Thymus (tissue), 11 donors: ENCODE measurements around the gene TP53TG5. TPM values are rescaled to one million over a fixed set of nuclear protein-coding genes. Genes with fewer than 3 reads are reported as not detected.

Experiments
- DNase-seq, 9 donors: peaks; one replicate each; pipeline ENCODE4 v3.0.0-alpha.2; 2013; ENCODE audit warnings: low spot score in 9 of 9, low read depth in 6 of 9, missing footprints in 1 of 9
- H3K27ac ChIP-seq, 2 donors: one replicate each; pipeline ENCODE4 v1.5.1; 2013; ENCODE audit warnings: control low read depth in 1 of 2, low read depth in 1 of 2, low read length in 1 of 2, mild to moderate bottlenecking in 1 of 2, moderate library complexity in 1 of 2
- H3K27me3 ChIP-seq, 2 donors: one replicate each; pipeline ENCODE4 v1.5.1; 2013; ENCODE audit warnings: low read length in 1 of 2; ENCODE audit not compliant: control insufficient read depth in 2 of 2, insufficient read depth in 1 of 2
- H3K36me3 ChIP-seq, 2 donors: one replicate each; pipeline ENCODE4 v1.5.1; 2013; ENCODE audit warnings: low read length in 1 of 2, mild to moderate bottlenecking in 1 of 2, moderate library complexity in 1 of 2; ENCODE audit not compliant: control insufficient read depth in 2 of 2, insufficient read depth in 2 of 2
- H3K4me1 ChIP-seq, 2 donors: one replicate each; pipeline ENCODE4 v1.5.1; 2013; ENCODE audit warnings: low read length in 2 of 2; ENCODE audit not compliant: control insufficient read depth in 2 of 2, insufficient read depth in 2 of 2
- H3K4me3 ChIP-seq, 2 donors: one replicate each; pipeline ENCODE4 v1.5.1; 2013; ENCODE audit warnings: low read length in 2 of 2, control low read depth in 1 of 2, mild to moderate bottlenecking in 1 of 2
- H3K9me3 ChIP-seq, 2 donors: one replicate each; pipeline ENCODE4 v1.5.1; 2013; ENCODE audit warnings: low read length in 1 of 2, mild to moderate bottlenecking in 1 of 2; ENCODE audit not compliant: control insufficient read depth in 2 of 2, insufficient read depth in 1 of 2
- WGBS: extraction: QIAGEN DNeasy Blood & Tissue Kit; methylation state at CpG from one replicate; pipeline ENCODE4 v1.1.7; 2013; 5-methylcytosine and 5-hydroxymethylcytosine counted together
- polyA plus RNA-seq: library from polyadenylated mRNA; stranded (reverse); fragments of 200-250 nt; gene quantifications from one replicate; pipeline ENCODE4 v1.2.3, GENCODE V29; 2013
- total RNA-seq: library from RNA; stranded (reverse); fragments of 120-200 nt; gene quantifications from one replicate; pipeline ENCODE4 v1.2.4, GENCODE V29; 2013
- donor health status: healthy.

The TP53TG5 gene
- total and polyA plus RNA-seq, 2 donors = 0.24 to 0.27 TPM

- WGBS = 92% methylated on average over 5 of the region's 5 CpGs
These were observed 37.8 kb downstream of the TP53TG5 start for GRCh38 chr20:45340236-45340847.

GRCh38 chr20:45339799-45340198, 38.3 kb downstream of the TP53TG5 start:
- 95% methylated on average over 2 of the region's 2 CpGs for WGBS
- H3K4me1 ChIP-seq = no peaks in the 10 kb centered on the region
- H3K36me3 ChIP-seq = no peaks in the 10 kb centered on the region
- no peak for DNase-seq
- no peaks in the 10 kb centered on the region for H3K9me3 ChIP-seq
- H3K4me3 ChIP-seq = no peak overlapping the region
- H3K27me3 ChIP-seq = peaks cover 0 to 5% of the 10 kb centered on the region in 2 donors
- H3K27ac ChIP-seq = no peak overlapping the region

More at GRCh38 chr20:45340236-45340847, 37.8 kb downstream of the TP53TG5 start:
- Histone ChIP-seq H3K4me1 (no peaks in the 10 kb centered on the region), H3K9me3 (no peaks in the 10 kb centered on the region), H3K4me3 (no peak overlapping the region), H3K27me3 (peaks cover 0 to 5% of the 10 kb centered on the region in 2 donors), H3K27ac (no peak overlapping the region), H3K36me3 (no peaks in the 10 kb centered on the region)
- DNase-seq = no peak

GRCh38 chr20:45339084-45339483, 39.0 kb downstream of the TP53TG5 start:
- DNase-seq = no peak

GRCh38 chr20:45338121-45339030, 39.7 kb downstream of the TP53TG5 start:
- DNase-seq = no peak
- Histone ChIP-seq H3K27me3 (peaks cover 0 to 5% of the 10 kb centered on the region in 2 donors), H3K36me3 (no peaks in the 10 kb centered on the region), H3K4me1 (no peaks in the 10 kb centered on the region), H3K4me3 (no peak overlapping the region), H3K27ac (no peak overlapping the region), H3K9me3 (no peaks in the 10 kb centered on the region)
- 97% methylated on average over 11 of the region's 11 CpGs for WGBS

More at GRCh38 chr20:45339084-45339483, 39.0 kb downstream of the TP53TG5 start:
- H3K27me3 ChIP-seq = peaks cover 0 to 5% of the 10 kb centered on the region in 2 donors
- no peak overlapping the region for H3K27ac ChIP-seq
- no peak overlapping the region for H3K4me3 ChIP-seq
- no peaks in the 10 kb centered on the region for H3K36me3 ChIP-seq
- H3K9me3 ChIP-seq = no peaks in the 10 kb centered on the region
- WGBS = 91% methylated on average over 6 of the region's 6 CpGs
- no peaks in the 10 kb centered on the region for H3K4me1 ChIP-seq

- 94% methylated on average over 15 of the region's 15 CpGs for WGBS
- no peaks in the 10 kb centered on the region for H3K36me3 ChIP-seq
- H3K27me3 ChIP-seq = peaks cover 0 to 5% of the 10 kb centered on the region in 2 donors
- no peaks in the 10 kb centered on the region for H3K9me3 ChIP-seq
- no peak overlapping the region for H3K4me3 ChIP-seq
- no peak overlapping the region for H3K27ac ChIP-seq
- DNase-seq = no peak
- no peaks in the 10 kb centered on the region for H3K4me1 ChIP-seq
These were observed 40.6 kb downstream of the TP53TG5 start for GRCh38 chr20:45337367-45338120.

GRCh38 chr20:45336530-45337366, 41.4 kb downstream of the TP53TG5 start:
- Histone ChIP-seq H3K4me1 (no peaks in the 10 kb centered on the region), H3K36me3 (no peaks in the 10 kb centered on the region), H3K4me3 (no peak overlapping the region), H3K27me3 (peaks cover 0 to 2% of the 10 kb centered on the region in 2 donors), H3K27ac (no peak overlapping the region), H3K9me3 (no peaks in the 10 kb centered on the region)
- 94% methylated on average over 11 of the region's 11 CpGs for WGBS
- DNase-seq = no peak

GRCh38 chr20:45330476-45330875, 47.6 kb downstream of the TP53TG5 start:
- Histone ChIP-seq H3K36me3 (no peaks in the 10 kb centered on the region), H3K27ac (no peak overlapping the region), H3K27me3 (no peaks in the 10 kb centered on the region), H3K4me1 (no peaks in the 10 kb centered on the region), H3K9me3 (no peaks in the 10 kb centered on the region), H3K4me3 (no peak overlapping the region)
- no peak for DNase-seq
- 94% methylated on average over 3 of the region's 3 CpGs for WGBS

- Histone ChIP-seq H3K9me3 (no peaks in the 10 kb centered on the region), H3K27me3 (no peaks in the 10 kb centered on the region), H3K27ac (no peak overlapping the region), H3K4me3 (no peak overlapping the region), H3K4me1 (no peaks in the 10 kb centered on the region), H3K36me3 (no peaks in the 10 kb centered on the region)
- DNase-seq = no peak
- WGBS = 89% methylated on average over 7 of the region's 7 CpGs
These were observed 48.4 kb downstream of the TP53TG5 start for GRCh38 chr20:45329497-45330319.
